ENCODE measurements around the gene EEF2K.

Gene EEF2K

GRCh38 chr16:22252317-22252716 lies 46.2 kb downstream of the EEF2K start:
- no peak for TF ChIP-seq CTCF (conservative IDR thresholded peaks at IDR 0.05; ENCODE audit: low read depth, low read length)
- no peak overlapping the region for H3K4me3 ChIP-seq (ENCODE audit: low read length)
- no peak for DNase-seq (ENCODE audit: low read depth)

- no peak for TF ChIP-seq CTCF (conservative IDR thresholded peaks at IDR 0.05; ENCODE audit: low read depth, low read length)
- H3K4me3 ChIP-seq (ENCODE audit: low read length): no peak overlapping the region
- no peak for DNase-seq (ENCODE audit: low read depth)
These were observed 47.2 kb downstream of the EEF2K start for GRCh38 chr16:22253272-22253671.

GRCh38 chr16:22255335-22255734 lies 49.3 kb downstream of the EEF2K start:
- TF ChIP-seq CTCF (conservative IDR thresholded peaks at IDR 0.05; ENCODE audit: low read depth, low read length): no peak
- no peak overlapping the region for H3K4me3 ChIP-seq (ENCODE audit: low read length)
- no peak for DNase-seq (ENCODE audit: low read depth)

- no peak for TF ChIP-seq CTCF (conservative IDR thresholded peaks at IDR 0.05; ENCODE audit: low read depth, low read length)
- DNase-seq (ENCODE audit: low read depth): no peak
- H3K4me3 ChIP-seq (ENCODE audit: low read length): no peak overlapping the region
These were observed 51.4 kb downstream of the EEF2K start for GRCh38 chr16:22257440-22257839.

GRCh38 chr16:22260490-22260889 lies 54.4 kb downstream of the EEF2K start:
- no peak for DNase-seq (ENCODE audit: low read depth)
- no peak overlapping the region for H3K4me3 ChIP-seq (ENCODE audit: low read length)
- no peak for TF ChIP-seq CTCF (conservative IDR thresholded peaks at IDR 0.05; ENCODE audit: low read depth, low read length)

- no peak overlapping the region for H3K4me3 ChIP-seq (ENCODE audit: low read length)
- no peak for TF ChIP-seq CTCF (conservative IDR thresholded peaks at IDR 0.05; ENCODE audit: low read depth, low read length)
- DNase-seq (ENCODE audit: low read depth): no peak
These were observed 56.4 kb downstream of the EEF2K start for GRCh38 chr16:22262460-22262859.

GRCh38 chr16:22264786-22265185 lies 58.7 kb downstream of the EEF2K start:
- DNase-seq (ENCODE audit: low read depth): no peak
- H3K4me3 ChIP-seq (ENCODE audit: low read length): no peak overlapping the region
- no peak for TF ChIP-seq CTCF (conservative IDR thresholded peaks at IDR 0.05; ENCODE audit: low read depth, low read length)
